NB4 (cell line): Measurements from ENCODE around the gene DYNC1I1.

Source experiments
- CTCF ChIP-seq: IDR thresholded peaks from one replicate; pipeline ENCODE4 v1.5.1; 2012; ENCODE audit warnings: low read depth, low read length
- MAX ChIP-seq: IDR thresholded peaks from 2 replicates; pipeline ENCODE4 v1.6.1; 2011; ENCODE audit warnings: low read depth, low read length
- MYC ChIP-seq: IDR thresholded peaks from 2 replicates; pipeline ENCODE4 v1.6.1; 2011; ENCODE audit warnings: low read depth, low read length
- POLR2A ChIP-seq: IDR thresholded peaks from 2 replicates; pipeline ENCODE4 v1.6.1; 2011; ENCODE audit warnings: mild to moderate bottlenecking; ENCODE audit not compliant: insufficient read length; ENCODE audit errors: extremely low read depth

- TF ChIP-seq CTCF: no peak
- no peak for TF ChIP-seq POLR2A
- no peak for TF ChIP-seq MAX
- TF ChIP-seq MYC: no peak
Observed at GRCh38 chr7:95861041-95861440, 88.7 kb downstream of the DYNC1I1 start.
